Measurements from ENCODE around the gene CD99. TPM values are rescaled to one million over a fixed set of nuclear protein-coding genes. Genes with fewer than 3 reads are reported as not detected.

CD99 gene
- total and polyA plus RNA-seq, 2 experiments from 2014 or later: 28.5 to 43.1 TPM

DNA sequence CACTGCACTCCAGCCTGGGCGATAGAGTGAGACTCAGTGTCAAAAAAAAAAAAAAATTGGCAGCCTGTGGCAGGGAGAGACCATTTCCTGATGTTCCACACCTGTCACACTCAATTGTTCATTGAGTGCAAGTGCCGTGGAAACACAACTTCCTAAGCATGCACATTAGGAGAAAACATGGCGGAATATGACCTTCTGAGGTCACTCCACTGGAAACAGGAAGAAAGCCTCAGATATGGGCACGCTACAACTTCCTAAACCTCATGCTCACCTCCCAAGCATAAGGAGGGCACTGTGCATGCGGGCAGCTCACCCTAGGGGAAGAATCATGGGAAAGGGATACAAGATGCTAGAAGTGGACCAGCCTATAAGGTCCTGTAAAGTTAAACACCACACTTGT, 28.5 kb upstream of the CD99 start:
- no peak for DNase-seq (ENCODE audit: low spot score)
- Mint-ChIP-seq H3K9me3 (no peaks in the 10 kb centered on the region), H3K4me1 (peaks cover 6% of the 10 kb centered on the region; the same call in 2 of the 3 replicates), H3K36me3 (ENCODE audit: low read depth) (no peaks in the 10 kb centered on the region), H3K27ac (no peak overlapping the region), H3K27me3 (ENCODE audit: insufficient read depth, low read depth, poor library complexity) (peaks cover 9% of the 10 kb centered on the region), H3K4me3 (no peak overlapping the region)
- no peaks in the 10 kb centered on the region for H3K36me3 ChIP-seq (ENCODE audit: insufficient read depth)
- no peaks in the 10 kb centered on the region for H3K9me2 ChIP-seq (ENCODE audit: insufficient read depth)
- H3K27ac ChIP-seq (ENCODE audit: low read depth): no peak overlapping the region
- ATAC-seq: no peak
- H3K79me2 ChIP-seq (replicated peaks; ENCODE audit: insufficient read depth): no peaks in the 10 kb centered on the region
- no peak overlapping the region for H2AFZ ChIP-seq
- H3K27me3 ChIP-seq (ENCODE audit: insufficient read depth): no peaks in the 10 kb centered on the region
- TF ChIP-seq NANOG (IDR thresholded peaks at IDR 0.05; ENCODE audit: borderline replicate concordance): no peak
- no peak for TF ChIP-seq JUNB (IDR thresholded peaks at IDR 0.05; ENCODE audit: unreplicated experiment)
- TF ChIP-seq, protein P1, sequence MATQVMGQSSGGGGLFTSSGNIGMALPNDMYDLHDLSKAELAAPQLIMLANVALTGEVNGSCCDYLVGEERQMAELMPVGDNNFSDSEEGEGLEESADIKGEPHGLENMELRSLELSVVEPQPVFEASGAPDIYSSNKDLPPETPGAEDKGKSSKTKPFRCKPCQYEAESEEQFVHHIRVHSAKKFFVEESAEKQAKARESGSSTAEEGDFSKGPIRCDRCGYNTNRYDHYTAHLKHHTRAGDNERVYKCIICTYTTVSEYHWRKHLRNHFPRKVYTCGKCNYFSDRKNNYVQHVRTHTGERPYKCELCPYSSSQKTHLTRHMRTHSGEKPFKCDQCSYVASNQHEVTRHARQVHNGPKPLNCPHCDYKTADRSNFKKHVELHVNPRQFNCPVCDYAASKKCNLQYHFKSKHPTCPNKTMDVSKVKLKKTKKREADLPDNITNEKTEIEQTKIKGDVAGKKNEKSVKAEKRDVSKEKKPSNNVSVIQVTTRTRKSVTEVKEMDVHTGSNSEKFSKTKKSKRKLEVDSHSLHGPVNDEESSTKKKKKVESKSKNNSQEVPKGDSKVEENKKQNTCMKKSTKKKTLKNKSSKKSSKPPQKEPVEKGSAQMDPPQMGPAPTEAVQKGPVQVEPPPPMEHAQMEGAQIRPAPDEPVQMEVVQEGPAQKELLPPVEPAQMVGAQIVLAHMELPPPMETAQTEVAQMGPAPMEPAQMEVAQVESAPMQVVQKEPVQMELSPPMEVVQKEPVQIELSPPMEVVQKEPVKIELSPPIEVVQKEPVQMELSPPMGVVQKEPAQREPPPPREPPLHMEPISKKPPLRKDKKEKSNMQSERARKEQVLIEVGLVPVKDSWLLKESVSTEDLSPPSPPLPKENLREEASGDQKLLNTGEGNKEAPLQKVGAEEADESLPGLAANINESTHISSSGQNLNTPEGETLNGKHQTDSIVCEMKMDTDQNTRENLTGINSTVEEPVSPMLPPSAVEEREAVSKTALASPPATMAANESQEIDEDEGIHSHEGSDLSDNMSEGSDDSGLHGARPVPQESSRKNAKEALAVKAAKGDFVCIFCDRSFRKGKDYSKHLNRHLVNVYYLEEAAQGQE (IDR thresholded peaks at IDR 0.05; ENCODE audit: unreplicated experiment): no peak
- TF ChIP-seq EZH2 (IDR thresholded peaks at IDR 0.05; ENCODE audit: low read depth, unreplicated experiment): no peak
- no peak for TF ChIP-seq ZNF331 (CRISPR knock-in tag; IDR thresholded peaks at IDR 0.05; ENCODE audit: low read depth)
- TF ChIP-seq, protein P2, sequence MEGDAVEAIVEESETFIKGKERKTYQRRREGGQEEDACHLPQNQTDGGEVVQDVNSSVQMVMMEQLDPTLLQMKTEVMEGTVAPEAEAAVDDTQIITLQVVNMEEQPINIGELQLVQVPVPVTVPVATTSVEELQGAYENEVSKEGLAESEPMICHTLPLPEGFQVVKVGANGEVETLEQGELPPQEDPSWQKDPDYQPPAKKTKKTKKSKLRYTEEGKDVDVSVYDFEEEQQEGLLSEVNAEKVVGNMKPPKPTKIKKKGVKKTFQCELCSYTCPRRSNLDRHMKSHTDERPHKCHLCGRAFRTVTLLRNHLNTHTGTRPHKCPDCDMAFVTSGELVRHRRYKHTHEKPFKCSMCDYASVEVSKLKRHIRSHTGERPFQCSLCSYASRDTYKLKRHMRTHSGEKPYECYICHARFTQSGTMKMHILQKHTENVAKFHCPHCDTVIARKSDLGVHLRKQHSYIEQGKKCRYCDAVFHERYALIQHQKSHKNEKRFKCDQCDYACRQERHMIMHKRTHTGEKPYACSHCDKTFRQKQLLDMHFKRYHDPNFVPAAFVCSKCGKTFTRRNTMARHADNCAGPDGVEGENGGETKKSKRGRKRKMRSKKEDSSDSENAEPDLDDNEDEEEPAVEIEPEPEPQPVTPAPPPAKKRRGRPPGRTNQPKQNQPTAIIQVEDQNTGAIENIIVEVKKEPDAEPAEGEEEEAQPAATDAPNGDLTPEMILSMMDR (conservative IDR thresholded peaks at IDR 0.05; ENCODE audit: low read depth in 2 of 2): no peak
- TF ChIP-seq, protein P3, sequence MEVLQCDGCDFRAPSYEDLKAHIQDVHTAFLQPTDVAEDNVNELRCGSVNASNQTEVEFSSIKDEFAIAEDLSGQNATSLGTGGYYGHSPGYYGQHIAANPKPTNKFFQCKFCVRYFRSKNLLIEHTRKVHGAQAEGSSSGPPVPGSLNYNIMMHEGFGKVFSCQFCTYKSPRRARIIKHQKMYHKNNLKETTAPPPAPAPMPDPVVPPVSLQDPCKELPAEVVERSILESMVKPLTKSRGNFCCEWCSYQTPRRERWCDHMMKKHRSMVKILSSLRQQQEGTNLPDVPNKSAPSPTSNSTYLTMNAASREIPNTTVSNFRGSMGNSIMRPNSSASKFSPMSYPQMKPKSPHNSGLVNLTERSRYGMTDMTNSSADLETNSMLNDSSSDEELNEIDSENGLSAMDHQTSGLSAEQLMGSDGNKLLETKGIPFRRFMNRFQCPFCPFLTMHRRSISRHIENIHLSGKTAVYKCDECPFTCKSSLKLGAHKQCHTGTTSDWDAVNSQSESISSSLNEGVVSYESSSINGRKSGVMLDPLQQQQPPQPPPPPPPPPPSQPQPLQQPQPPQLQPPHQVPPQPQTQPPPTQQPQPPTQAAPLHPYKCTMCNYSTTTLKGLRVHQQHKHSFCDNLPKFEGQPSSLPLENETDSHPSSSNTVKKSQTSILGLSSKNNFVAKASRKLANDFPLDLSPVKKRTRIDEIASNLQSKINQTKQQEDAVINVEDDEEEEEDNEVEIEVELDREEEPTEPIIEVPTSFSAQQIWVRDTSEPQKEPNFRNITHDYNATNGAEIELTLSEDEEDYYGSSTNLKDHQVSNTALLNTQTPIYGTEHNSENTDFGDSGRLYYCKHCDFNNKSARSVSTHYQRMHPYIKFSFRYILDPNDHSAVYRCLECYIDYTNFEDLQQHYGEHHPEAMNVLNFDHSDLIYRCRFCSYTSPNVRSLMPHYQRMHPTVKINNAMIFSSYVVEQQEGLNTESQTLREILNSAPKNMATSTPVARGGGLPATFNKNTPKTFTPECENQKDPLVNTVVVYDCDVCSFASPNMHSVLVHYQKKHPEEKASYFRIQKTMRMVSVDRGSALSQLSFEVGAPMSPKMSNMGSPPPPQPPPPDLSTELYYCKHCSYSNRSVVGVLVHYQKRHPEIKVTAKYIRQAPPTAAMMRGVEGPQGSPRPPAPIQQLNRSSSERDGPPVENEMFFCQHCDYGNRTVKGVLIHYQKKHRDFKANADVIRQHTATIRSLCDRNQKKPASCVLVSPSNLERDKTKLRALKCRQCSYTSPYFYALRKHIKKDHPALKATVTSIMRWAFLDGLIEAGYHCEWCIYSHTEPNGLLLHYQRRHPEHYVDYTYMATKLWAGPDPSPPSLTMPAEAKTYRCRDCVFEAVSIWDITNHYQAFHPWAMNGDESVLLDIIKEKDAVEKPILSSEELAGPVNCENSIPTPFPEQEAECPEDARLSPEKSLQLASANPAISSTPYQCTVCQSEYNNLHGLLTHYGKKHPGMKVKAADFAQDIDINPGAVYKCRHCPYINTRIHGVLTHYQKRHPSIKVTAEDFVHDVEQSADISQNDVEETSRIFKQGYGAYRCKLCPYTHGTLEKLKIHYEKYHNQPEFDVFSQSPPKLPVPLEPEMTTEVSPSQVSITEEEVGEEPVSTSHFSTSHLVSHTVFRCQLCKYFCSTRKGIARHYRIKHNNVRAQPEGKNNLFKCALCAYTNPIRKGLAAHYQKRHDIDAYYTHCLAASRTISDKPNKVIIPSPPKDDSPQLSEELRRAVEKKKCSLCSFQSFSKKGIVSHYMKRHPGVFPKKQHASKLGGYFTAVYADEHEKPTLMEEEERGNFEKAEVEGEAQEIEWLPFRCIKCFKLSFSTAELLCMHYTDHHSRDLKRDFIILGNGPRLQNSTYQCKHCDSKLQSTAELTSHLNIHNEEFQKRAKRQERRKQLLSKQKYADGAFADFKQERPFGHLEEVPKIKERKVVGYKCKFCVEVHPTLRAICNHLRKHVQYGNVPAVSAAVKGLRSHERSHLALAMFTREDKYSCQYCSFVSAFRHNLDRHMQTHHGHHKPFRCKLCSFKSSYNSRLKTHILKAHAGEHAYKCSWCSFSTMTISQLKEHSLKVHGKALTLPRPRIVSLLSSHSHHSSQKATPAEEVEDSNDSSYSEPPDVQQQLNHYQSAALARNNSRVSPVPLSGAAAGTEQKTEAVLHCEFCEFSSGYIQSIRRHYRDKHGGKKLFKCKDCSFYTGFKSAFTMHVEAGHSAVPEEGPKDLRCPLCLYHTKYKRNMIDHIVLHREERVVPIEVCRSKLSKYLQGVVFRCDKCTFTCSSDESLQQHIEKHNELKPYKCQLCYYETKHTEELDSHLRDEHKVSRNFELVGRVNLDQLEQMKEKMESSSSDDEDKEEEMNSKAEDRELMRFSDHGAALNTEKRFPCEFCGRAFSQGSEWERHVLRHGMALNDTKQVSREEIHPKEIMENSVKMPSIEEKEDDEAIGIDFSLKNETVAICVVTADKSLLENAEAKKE (CRISPR knock-in tag; IDR thresholded peaks at IDR 0.05): no peak
- TF ChIP-seq CREB1 (CRISPR knock-in tag; IDR thresholded peaks at IDR 0.05; ENCODE audit: low read depth): no peak
- TF ChIP-seq, protein P4, sequence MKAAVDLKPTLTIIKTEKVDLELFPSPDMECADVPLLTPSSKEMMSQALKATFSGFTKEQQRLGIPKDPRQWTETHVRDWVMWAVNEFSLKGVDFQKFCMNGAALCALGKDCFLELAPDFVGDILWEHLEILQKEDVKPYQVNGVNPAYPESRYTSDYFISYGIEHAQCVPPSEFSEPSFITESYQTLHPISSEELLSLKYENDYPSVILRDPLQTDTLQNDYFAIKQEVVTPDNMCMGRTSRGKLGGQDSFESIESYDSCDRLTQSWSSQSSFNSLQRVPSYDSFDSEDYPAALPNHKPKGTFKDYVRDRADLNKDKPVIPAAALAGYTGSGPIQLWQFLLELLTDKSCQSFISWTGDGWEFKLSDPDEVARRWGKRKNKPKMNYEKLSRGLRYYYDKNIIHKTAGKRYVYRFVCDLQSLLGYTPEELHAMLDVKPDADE (IDR thresholded peaks at IDR 0.05): no peak
- no peak for TF ChIP-seq EZH2phosphoT487 (IDR thresholded peaks at IDR 0.05; ENCODE audit: unreplicated experiment)
- no peak for TF ChIP-seq POLR2AphosphoS5 (IDR thresholded peaks at IDR 0.05; ENCODE audit: low read depth)
- TF ChIP-seq ZNF114 (CRISPR knock-in tag; IDR thresholded peaks at IDR 0.05): no peak
- TF ChIP-seq STAT1 (IDR thresholded peaks at IDR 0.05; ENCODE audit: unreplicated experiment): no peak
- no peaks in the 10 kb centered on the region for H4K20me1 ChIP-seq (replicated peaks; ENCODE audit: insufficient read depth)
- H3F3A ChIP-seq (replicated peaks; ENCODE audit: low read depth): 0 out of 2 replicates have a peak, but pooled peaks cover 2% of the 10 kb centered on the region
- H3K4me1 ChIP-seq (ENCODE audit: insufficient read depth): 0 out of 2 replicates have a peak, but pooled peaks cover 7% of the 10 kb centered on the region
- no peak overlapping the region for H3K4me2 ChIP-seq
- H3K4me3 ChIP-seq: no peak overlapping the region
